ENCODE results near the gene ANKS1B. TPM values are rescaled to one million over a fixed set of nuclear protein-coding genes. Genes with fewer than 3 reads are reported as not detected.
"Not testable (repeated sequence)": the region's sequence is repeated elsewhere in the genome, so short reads cannot be mapped to it uniquely, and the experiment has no call there.

Gene ANKS1B
- total RNA-seq, 1 experiment from 2014 or later: 0.11 TPM

DNA sequence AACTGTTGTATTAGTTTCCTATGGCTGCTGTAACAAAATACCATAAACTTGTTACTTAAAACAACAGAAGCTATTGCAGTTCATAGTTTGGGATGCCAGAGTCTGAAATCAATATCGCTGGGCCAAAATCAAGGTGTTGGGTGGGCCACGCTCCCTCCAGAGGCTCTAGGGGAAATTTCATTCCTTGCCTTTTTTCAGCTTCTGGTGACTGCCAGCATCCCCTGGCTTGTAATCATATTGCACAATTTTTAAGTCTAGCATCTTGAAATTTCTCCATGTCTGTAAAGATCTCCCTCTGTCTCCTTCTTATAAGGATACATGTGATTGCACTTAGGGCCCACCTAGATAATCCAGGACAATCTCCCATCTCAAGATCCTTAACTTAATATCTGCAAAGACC, 386.0 kb downstream of the ANKS1B start:
- DNase-seq (ENCODE audit: low read depth): no peak

DNA sequence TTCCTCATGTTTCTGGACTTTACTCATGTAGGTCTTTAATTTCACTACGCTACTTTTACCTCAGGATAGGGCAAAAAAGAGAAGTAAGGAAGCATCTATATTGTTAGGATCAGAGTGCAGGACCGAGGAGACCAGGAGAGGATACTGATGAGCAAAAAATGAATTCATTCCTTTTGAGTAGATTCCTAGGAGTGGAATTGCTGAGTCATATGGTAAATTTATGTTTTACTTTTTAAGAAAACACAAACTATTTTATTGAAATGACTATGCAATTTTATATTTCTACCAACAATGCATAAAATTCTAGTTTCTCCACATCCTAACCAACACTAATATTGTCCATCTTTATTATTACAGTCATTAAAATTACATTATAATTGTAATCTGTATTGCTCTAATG, 388.0 kb downstream of the ANKS1B start:
- no peak for DNase-seq (ENCODE audit: low read depth)

DNA sequence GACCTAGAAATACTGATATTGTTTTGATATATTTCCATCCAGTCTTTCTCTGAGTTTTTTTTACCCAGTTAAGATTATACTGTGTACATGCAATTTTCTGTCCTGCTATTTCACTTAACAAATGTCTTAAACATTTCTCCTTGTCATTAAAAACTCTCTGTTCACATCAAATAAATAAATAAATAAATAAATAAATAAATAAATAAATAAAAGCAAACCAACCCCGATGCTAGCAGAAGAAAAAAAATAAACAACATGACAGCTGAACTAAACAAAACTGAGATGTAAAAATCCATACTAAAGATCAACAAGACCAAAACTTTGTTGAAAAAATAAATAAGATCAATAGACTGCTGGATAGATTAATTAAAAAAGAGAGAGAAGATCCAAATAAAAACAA, 407.6 kb downstream of the ANKS1B start:
- not testable (repeated sequence) for DNase-seq (ENCODE audit: low read depth)

DNA sequence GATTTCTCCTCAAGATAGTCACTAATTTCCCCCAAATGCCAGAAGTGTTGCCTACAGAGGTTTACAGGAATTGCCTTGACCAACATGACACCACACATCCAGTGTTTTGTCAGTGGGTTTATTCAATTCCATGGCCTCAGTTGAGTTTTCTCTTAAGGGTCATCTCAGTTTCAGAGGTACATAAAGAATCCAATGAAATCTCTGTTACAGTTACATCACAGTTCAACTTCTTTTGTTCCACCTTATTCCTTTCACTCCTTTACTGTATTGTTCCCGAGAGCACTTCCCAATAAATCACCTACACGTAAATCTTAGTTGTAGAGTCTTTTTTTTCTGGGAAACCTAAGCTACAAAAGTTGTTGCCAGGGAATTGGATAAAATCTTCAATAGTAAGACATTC, 410.8 kb downstream of the ANKS1B start:
- DNase-seq (ENCODE audit: low read depth): no peak

DNA sequence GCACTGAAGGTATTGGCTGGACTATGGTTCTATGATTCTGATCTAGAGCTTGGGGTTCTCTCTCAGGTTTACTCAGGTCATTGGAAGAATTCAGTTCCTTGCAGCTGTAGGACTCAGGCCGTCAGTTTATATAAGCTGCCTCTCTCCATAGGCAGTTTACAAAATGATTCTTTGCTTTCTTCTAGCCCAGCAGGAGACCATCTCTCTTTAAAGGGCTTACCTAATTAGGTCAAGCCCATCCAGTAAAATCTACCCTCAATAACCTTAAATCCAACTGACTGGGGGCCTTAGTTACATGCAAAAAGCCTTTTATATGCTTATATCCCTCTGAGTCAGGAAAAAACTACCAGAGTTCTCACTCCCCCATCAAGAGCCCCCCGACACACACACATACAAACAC, 417.7 kb downstream of the ANKS1B start:
- DNase-seq (ENCODE audit: low read depth): no peak

DNA sequence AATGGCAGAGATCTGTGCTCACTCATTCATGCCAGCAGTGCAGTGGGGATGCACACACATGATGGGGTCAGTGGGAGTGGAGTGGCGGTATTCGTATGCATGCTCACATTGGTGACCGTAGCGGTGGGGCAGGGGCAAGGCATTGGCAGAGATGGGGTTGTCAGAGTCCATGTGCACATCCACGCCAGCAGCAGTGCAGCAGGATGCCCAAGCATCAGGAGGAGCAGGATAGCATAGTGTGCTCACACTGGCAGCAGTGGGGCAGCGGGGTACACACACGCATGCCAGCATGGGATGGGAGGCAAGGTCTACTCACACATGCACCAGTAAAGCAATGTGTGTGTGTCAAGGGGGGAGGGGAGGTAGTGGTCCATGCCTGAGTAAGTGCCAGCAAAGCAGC, 426.6 kb downstream of the ANKS1B start:
- DNase-seq (ENCODE audit: low read depth): no peak

DNA sequence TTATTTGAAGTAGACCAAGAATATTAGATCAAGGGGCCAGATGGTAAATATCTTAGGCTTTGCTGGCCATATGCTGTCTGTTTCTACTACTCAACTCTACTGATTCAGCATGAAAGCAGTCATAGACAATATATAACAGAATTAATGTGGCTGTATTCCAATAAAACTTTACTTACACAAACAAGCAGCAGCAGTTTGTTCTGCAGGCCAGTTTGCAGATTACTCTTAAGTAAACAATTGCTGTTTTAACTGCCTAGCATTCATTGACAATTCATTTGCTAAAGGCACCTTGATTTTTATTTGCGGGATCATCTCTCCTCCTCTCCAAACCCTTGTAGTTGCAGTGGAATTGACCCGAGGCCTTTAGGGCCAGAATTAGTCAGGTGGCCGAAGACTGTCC, 431.3 kb downstream of the ANKS1B start:
- no peak for DNase-seq (ENCODE audit: low read depth)

DNA sequence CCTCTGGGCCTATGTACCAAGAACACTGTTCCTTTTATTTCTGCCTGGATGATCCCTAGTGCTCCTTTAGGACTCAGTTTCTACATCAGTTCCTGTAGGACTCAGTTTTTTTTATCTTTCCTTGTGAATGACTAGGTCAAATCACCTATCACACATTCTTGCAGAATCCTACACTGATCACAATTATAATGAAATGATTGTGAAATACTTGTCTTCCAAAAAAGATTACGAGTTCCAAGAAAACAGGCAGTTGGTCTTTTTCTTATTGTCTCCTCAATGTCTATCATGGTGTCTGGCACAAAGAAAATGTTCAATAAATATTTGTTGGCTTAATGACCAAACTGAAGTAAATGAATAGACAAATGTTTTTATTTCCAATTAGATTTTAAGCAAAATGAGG, 432.7 kb downstream of the ANKS1B start:
- no peak for DNase-seq (ENCODE audit: low read depth)

DNA sequence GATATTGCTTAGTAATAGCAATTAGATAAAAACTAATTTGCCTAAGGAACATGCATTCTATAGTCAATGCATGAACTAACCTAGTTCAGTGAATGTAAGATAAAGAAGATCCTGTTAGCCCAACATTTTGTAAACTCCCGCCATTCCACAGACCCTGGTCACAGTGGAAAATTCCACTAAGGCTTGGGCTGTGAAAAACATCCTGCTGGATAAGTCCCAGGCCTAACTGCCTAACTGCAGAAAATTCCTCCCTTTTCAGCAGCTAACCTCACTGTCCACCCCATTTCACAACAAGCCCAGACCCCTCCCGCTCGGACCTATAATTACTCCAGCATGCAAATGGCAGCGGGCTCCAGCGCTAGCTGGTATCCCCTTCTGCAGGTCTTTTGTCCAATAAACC, 435.1 kb downstream of the ANKS1B start:
- no peak for DNase-seq (ENCODE audit: low read depth)

DNA sequence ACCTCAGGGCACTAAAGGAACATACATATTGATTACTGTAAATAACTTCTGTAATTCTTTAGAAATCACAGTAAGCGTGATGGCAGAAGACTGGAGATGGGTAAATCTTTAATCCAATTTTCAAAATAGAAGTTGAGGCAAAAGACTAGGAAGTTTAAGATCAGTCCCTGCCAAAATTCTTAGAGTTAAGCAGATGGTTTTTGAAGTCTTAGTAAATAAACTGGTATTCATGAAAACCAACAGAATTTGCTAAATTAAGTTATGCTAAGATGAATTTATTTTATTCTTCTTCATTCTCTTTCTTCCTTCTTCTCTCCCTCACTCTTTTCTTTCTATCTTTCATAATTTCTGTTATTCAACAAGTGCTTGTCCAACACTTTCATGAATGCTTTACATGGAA, 435.5 kb downstream of the ANKS1B start:
- no peak for DNase-seq (ENCODE audit: low read depth)

DNA sequence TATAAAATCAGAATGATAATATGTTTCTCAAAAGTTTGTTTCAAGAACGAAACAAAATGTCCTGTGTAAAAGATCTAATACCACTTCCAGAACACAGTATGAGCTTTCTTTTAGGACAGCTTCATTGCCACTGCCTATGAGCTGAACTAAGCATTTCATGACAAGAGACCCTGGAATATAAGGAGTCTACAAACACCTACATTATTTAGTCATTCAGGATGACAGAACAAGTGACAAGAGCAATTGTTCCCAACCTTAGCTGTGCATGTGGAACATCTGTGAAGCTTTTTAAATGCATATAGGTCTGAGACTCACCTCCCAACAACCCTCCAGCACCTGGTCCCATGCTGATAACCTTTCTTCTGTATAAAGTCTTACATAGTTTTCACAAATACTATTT, 440.3 kb downstream of the ANKS1B start:
- no peak for DNase-seq (ENCODE audit: low read depth)

DNA sequence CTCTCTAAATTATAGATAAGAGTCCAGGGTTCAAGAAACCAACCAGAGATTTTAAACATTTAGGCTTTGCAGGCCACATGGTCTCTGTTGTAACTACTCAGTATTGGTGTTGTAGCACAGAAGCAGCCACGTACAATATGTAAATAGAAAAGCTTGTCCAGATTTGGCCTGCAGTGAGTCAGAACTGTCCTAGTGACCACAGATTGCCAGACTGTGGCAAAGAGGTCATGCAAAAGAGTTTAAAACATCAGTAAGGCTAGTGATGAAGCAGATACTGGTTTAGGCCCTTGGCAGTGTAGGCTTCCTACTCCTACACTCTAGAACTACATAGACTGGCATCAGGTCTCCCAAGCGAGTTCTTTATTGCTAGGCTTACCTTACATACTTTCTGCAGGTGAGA, 454.8 kb downstream of the ANKS1B start:
- peak; percentile 50 for DNase-seq (ENCODE audit: low read depth)

DNA sequence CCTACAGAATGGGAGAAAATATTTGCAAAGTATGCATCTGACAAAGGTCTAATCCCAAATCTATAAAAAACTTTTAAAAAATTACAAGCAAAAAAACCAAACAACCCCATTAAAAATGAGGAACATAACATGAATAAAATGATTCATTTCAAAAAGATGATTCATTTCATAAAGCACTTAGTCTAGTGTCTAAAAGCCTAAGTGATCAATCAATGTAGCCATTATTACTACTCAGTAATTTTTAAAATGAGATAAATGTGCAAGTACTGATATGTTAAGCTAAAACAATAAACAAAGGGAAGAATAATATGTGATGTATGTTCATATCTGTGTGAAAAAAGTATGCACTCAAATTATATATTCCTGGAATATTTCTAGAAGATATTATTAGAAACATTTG, 456.3 kb downstream of the ANKS1B start:
- DNase-seq (ENCODE audit: low read depth): no peak

DNA sequence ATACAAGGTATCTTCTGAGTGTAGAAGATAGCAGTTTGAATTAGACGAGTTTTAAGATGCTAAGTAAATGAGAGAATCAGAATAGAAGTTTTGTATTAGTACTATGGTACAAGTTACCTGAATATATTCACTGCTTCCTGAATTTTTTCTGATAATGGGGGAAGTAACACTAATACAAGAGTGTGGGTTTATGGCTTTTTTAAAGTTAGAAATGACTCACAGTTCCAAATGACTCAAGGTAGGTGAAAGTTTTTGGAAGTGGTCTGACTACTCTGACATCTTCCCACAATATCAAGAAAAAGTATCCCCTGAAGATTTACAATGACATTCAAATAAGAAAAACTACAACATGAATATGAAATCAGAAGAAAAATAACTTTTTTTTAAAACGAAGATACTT, 460.9 kb downstream of the ANKS1B start:
- no peak for DNase-seq (ENCODE audit: low read depth)

DNA sequence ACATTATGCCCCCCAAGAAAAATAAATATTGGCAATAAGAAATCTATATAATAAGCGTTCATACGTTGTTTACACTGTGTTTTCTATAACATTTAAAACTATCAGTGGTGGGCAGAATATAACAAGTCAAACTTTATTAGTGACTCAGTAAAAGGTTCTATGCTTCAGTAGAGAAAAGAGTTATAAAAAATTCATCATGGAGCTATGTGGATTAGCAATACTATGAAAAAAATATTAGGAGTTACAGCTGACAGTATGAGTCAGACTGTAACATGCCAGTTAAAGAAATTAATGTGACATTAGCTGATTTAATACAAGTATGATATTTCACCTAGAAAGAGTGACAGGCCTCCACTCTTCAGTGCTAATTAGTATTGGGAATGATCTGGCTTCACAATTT, 462.3 kb downstream of the ANKS1B start:
- no peak for DNase-seq (ENCODE audit: low read depth)

DNA sequence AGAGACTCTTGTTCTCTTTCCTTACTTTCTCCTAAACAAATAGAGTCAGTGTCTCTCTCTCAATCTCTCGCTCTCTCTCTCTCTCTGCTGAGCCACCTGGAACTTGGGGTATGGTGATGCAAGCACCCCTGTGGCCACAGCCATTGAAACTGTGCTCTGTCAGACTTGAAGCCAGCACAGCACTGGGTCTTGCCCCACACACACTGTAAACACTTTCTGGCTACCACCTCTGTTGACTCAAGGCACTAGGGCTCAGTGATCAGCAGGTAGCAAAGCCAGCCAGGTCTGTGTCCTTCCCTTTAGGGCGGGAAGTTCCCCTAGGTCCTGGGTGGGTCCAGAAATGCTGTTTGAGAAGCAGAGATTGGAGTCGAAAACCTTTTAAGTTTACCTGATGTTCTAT, 463.1 kb downstream of the ANKS1B start:
- DNase-seq (ENCODE audit: low read depth): no peak

DNA sequence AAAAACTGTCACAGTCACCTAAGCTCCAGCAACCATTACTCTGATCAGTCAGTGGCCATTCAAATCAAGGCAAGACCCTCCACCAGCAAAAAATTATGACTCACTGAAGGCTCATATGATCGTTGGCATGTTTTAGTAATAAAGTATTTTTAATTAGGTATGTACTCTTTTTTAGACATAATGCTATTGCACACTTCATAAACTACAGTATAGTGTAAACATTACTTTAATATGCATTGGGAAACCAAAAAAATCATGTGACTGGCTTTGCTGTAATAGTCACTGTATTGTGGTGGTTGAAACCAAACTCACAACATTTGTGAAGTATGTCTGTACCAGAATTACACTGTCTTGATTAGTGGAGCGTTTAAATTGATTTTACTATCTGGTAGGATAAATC, 471.7 kb downstream of the ANKS1B start:
- DNase-seq (ENCODE audit: low read depth): no peak

DNA sequence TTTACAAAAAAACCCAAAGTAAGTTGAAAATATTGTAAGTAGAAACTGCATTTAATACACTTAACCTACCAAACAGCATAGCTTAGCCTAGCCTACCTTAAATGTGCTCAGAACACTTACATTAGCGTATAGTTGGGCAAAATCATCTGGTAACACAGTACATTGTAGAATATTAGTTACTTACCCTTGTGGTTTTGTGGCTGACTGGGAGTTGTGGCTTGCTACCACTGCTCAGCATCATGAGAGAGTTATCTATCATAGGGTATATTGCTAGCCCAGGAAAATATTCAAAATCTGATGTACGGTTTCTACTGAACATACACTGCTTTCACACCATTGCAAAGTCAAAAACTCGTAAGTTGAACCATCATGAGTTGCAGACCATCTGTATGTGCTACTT, 478.9 kb downstream of the ANKS1B start:
- no peak for DNase-seq (ENCODE audit: low read depth)

DNA sequence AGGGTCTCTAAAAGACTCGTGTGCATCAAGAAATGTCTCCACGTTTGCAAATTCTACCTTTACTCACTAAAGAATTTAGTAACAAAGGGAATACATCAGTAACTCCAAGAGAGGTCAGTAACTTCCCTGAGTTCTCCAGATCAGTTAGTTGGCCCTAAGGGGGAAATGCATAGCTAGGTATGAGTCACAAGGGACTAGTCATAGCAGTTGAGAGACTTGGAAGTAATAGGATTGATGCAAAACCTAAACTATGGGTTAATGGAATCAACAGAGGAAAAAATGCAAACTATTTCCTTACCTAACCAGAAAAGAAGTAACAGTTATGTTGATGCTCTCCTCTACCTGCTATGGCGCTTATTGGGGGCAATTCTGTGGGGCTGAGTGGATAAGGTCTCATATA, 486.0 kb downstream of the ANKS1B start:
- peak; percentile 1 for DNase-seq (ENCODE audit: low read depth)

DNA sequence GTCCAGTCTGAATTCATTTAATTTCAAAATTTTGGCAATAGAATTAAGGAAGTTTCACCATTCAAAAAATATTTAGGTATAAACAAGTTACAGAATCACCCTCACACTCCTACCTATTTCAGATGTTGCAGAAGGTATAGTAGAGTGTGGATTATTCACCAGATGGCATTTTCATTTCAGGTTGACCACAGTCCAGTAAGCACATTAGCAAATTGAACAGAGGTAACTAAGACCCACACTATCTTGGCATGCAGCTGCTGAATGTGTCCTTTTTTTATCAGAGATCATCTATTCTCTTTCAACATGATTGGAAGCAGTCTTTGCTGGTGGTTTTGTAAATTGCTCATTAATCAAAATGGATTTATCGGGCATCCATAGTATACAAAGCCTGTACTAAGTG, 488.9 kb downstream of the ANKS1B start:
- no peak for DNase-seq (ENCODE audit: low read depth)

DNA sequence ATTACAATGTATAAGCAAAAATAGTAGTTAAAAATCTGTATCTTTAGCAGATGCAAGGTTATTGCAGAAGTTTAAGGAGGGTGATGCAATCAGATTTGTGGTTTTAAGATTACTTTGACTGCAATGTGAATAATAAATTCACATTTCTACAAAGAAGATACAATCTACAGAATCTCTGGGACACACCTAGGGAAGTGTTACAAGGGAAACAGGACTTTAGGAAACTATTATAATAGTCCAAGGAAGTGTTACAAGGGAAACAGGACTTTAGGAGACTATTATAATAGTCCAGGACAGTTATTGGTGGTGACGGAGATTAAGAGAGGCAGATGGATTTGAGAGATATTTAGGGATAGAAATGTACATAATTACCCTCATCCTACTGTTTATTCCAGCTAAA, 491.5 kb downstream of the ANKS1B start:
- no peak for DNase-seq (ENCODE audit: low read depth)

DNA sequence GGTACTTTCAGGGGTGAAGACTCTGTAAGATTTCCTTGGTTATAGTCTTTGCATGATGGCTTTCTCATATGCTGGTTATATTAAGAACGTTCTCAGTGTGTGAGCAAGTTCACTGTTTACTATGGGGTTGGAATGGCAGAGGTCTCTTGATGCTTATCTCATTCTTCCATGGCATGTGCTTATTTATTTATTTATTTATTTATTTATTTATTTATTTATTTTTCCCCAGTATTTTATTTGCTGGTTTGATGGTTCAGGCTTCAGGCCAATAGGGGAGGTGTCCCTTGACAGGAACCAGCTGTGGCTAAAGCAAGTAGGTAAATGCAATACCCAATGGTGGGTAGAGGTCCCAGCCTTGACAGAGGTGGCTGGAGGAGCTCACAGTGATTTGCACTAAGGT, 498.5 kb downstream of the ANKS1B start:
- no peak for DNase-seq (ENCODE audit: low read depth)

DNA sequence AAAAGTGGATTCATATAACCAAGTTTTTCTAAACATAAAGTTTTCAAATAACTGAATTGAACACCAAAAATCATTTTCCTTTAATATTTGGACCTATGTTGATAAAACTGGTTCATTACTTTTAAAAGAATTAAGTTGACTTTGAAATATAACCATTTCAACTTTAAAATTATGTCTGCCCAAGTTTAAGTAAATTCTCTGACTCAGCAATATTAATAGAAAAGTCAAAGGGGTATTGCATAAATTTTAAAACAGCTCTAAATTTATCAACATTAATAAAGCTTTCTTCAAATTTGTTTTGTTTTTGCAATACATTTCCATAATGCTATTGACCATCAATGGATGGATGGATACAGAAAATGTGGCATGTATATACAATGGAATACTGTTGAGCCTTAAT, 505.6 kb downstream of the ANKS1B start:
- DNase-seq (ENCODE audit: low read depth): no peak

DNA sequence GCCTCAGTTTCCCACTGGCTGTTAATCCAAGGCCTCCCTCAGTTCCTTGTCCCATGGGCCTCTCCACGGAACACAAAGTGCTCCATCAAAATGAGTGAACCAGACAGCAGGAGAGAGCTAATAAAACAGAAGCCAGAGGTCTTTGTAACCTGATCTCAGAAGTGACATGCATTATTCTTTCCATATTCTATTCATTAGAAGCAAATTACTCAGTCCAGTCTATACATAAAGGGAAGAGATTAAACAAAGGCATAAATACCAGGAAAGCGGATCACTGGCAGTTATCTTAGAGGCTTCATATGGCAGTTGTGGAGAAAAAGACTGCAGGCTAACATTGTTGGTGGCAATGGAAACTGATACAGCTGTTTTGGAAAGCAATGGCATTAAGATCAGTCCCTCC, 507.8 kb downstream of the ANKS1B start:
- DNase-seq (ENCODE audit: low read depth): no peak
